Fibroblast of lung (primary cell): ENCODE measurements around the gene TOX3. TPM values are rescaled to one million over a fixed set of nuclear protein-coding genes. Genes with fewer than 3 reads are reported as not detected.

Experiments used
- DNase-seq, 2 donors: peaks; one replicate each; pipeline versions ENCODE4 v3.0.0 to v3.0.0-alpha.2; 2010; ENCODE audit warnings: low read depth in 2 of 2
- H2AFZ ChIP-seq: 2 replicates; pipeline ENCODE4 v1.5.1; 2012; ENCODE audit warnings: low read length, control low read depth, inconsistent platforms
- H3K27ac ChIP-seq: 2 replicates; pipeline ENCODE4 v1.5.1; 2011; ENCODE audit warnings: low read length, control low read depth; ENCODE audit not compliant: insufficient read depth
- H3K27me3 ChIP-seq: 2 replicates; pipeline ENCODE4 v1.5.1; 2011; ENCODE audit warnings: mild to moderate bottlenecking, low read length; ENCODE audit not compliant: control insufficient read depth, insufficient read depth
- H3K36me3 ChIP-seq: 2 replicates; pipeline ENCODE4 v1.5.1; 2011; ENCODE audit warnings: low read length; ENCODE audit not compliant: control insufficient read depth, insufficient read depth
- H3K4me1 ChIP-seq: 2 replicates; pipeline ENCODE4 v1.5.1; 2011; ENCODE audit warnings: low read length; ENCODE audit not compliant: control insufficient read depth, insufficient read depth; ENCODE audit errors: extremely low read depth
- H3K4me2 ChIP-seq: 2 replicates; pipeline ENCODE4 v1.5.1; 2011; ENCODE audit warnings: low read length, control low read depth; ENCODE audit not compliant: insufficient read depth; ENCODE audit errors: extremely low read depth
- H3K4me3 ChIP-seq, 4 experiments: fragments of 200-600 bp in 1 of 4; sonication (generic) in 1 of 4; replicated peaks in 1 of 4; 2 replicates each; pipeline ENCODE4 v1.5.1; 2011 to 2016; ENCODE audit warnings: low read length in 4 of 4, low read depth in 3 of 4, mild to moderate bottlenecking in 3 of 4, control low read depth in 2 of 4, inconsistent platforms in 1 of 4, mixed read lengths in 1 of 4; ENCODE audit not compliant: insufficient read depth in 1 of 4; ENCODE audit errors: control extremely low read depth in 1 of 4
- H3K79me2 ChIP-seq: 2 replicates; pipeline ENCODE4 v1.5.1; 2012; ENCODE audit warnings: mild to moderate bottlenecking, low read length, inconsistent platforms; ENCODE audit not compliant: control insufficient read depth, insufficient read depth
- H3K9ac ChIP-seq: 2 replicates; pipeline ENCODE4 v1.5.1; 2011; ENCODE audit warnings: mild to moderate bottlenecking, low read length, control low read depth; ENCODE audit not compliant: insufficient read depth
- H3K9me3 ChIP-seq: 2 replicates; pipeline ENCODE4 v1.5.1; 2012; ENCODE audit warnings: low read depth, low read length; ENCODE audit not compliant: control insufficient read depth, insufficient read depth
- H4K20me1 ChIP-seq: 2 replicates; pipeline ENCODE4 v1.5.1; 2011; ENCODE audit warnings: low read length; ENCODE audit not compliant: control insufficient read depth, insufficient read depth; ENCODE audit errors: extremely low read depth
- CTCF ChIP-seq, 2 donors: IDR thresholded peaks in 1 of 2; conservative IDR thresholded peaks in 1 of 2; 1 replicate in 1 of 2; 2 replicates in 1 of 2; pipeline ENCODE4 v1.5.1; 2011 to 2012; ENCODE audit warnings: low read length in 2 of 2, control low read depth in 1 of 2, inconsistent platforms in 1 of 2, low read depth in 1 of 2, mild to moderate bottlenecking in 1 of 2
- EZH2 ChIP-seq: IDR thresholded peaks from 2 replicates; pipeline ENCODE4 v1.5.1; 2012; ENCODE audit warnings: low read length, control low read depth, mild to moderate bottlenecking; ENCODE audit errors: missing control alignments
- polyA plus RNA-seq, 2 donors: library from polyadenylated mRNA; depleted of rRNA in 1 of 2; stranded (reverse) in 1 of 2; unstranded in 1 of 2; fragments of >200 nt; gene quantifications; 2 replicates each; pipeline ENCODE4 v1.2.1, GENCODE V29; 2011 to 2012; ENCODE audit warnings: missing spikeins in 1 of 2
- total RNA-seq: library from RNA; depleted of rRNA; stranded (reverse); fragments of >200 nt; gene quantifications from 2 replicates; pipeline ENCODE4 v1.2.1, GENCODE V29; 2014

Gene TOX3
- total and polyA plus RNA-seq, 2 donors (not counting 1 experiment from before 2014, with no cell fraction given), result not detected

- Histone ChIP-seq H2AFZ (no peak overlapping the region), H3K79me2 (no peaks in the 10 kb centered on the region)
- TF ChIP-seq EZH2 (no peak), CTCF (conservative IDR thresholded peaks at IDR 0.05 in 1 of 2, IDR thresholded peaks at IDR 0.05 in 1 of 2; ENCODE audit: low read depth in 1 of 2, low read length in 2 of 2) (no peak)
These were observed 34.6 kb upstream of the TOX3 start for GRCh38 chr16:52581530-52581929.

GRCh38 chr16:52580488-52580887 is 33.5 kb upstream of the TOX3 start:
- Histone ChIP-seq H3K4me3 (no peak overlapping the region), H3K9me3 (no peaks in the 10 kb centered on the region), H3K4me2 (no peak overlapping the region), H4K20me1 (no peaks in the 10 kb centered on the region), H3K36me3 (no peaks in the 10 kb centered on the region), H3K79me2 (no peaks in the 10 kb centered on the region), H3K27me3 (no peaks in the 10 kb centered on the region), H2AFZ (no peak overlapping the region), H3K9ac (no peak overlapping the region), H3K27ac (no peak overlapping the region), H3K4me1 (no peaks in the 10 kb centered on the region)
- no peak for TF ChIP-seq EZH2
- TF ChIP-seq CTCF (conservative IDR thresholded peaks at IDR 0.05 in 1 of 2, IDR thresholded peaks at IDR 0.05 in 1 of 2; ENCODE audit: low read depth in 1 of 2, low read length in 2 of 2), result no peak
- no peak for DNase-seq

More at GRCh38 chr16:52581530-52581929, 34.6 kb upstream of the TOX3 start:
- no peak for DNase-seq
- Histone ChIP-seq H3K27ac (no peak overlapping the region), H3K4me2 (no peak overlapping the region), H3K27me3 (no peaks in the 10 kb centered on the region), H4K20me1 (no peaks in the 10 kb centered on the region), H3K36me3 (no peaks in the 10 kb centered on the region), H3K9me3 (no peaks in the 10 kb centered on the region), H3K4me3 (no peak overlapping the region), H3K4me1 (no peaks in the 10 kb centered on the region), H3K9ac (no peak overlapping the region)

- Histone ChIP-seq H3K9ac (no peak overlapping the region), H3K27me3 (no peaks in the 10 kb centered on the region), H3K79me2 (no peaks in the 10 kb centered on the region), H3K36me3 (no peaks in the 10 kb centered on the region), H3K4me3 (no peak overlapping the region), H2AFZ (no peak overlapping the region), H3K4me2 (no peak overlapping the region), H3K27ac (no peak overlapping the region), H3K4me1 (no peaks in the 10 kb centered on the region), H3K9me3 (no peaks in the 10 kb centered on the region), H4K20me1 (no peaks in the 10 kb centered on the region)
- DNase-seq, result no peak
- TF ChIP-seq EZH2, result no peak
These were observed 32.0 kb upstream of the TOX3 start for GRCh38 chr16:52578829-52579498.
